Mucosa of descending colon (tissue), 3 donors: ENCODE measurements around the gene MEGF11. TPM values are rescaled to one million over a fixed set of nuclear protein-coding genes. Genes with fewer than 3 reads are reported as not detected.

Experiments used
- ATAC-seq: fragments of 200-7000 bp; cut with Tn5 transposase; one replicate; pipeline ENCODE4 v1.9.1; 2020; ENCODE audit warnings: mild to moderate bottlenecking, moderate library complexity
- DNase-seq, 3 donors: peaks; one replicate each; pipeline ENCODE4 v3.0.0-alpha.2; 2020
- H3K36me3 ChIP-seq: fragments of 200-600 bp; one replicate; pipeline ENCODE4 v1.8.0; 2021; ENCODE audit warnings: low read depth, mild to moderate bottlenecking
- H3K4me1 ChIP-seq: fragments of 200-600 bp; one replicate; pipeline ENCODE4 v1.8.0; 2021; ENCODE audit warnings: low read depth, mild to moderate bottlenecking
- H3K4me3 ChIP-seq: fragments of 200-600 bp; one replicate; pipeline ENCODE4 v1.8.0; 2021; ENCODE audit warnings: mild to moderate bottlenecking
- H3K9me3 ChIP-seq: fragments of 200-600 bp; one replicate; pipeline ENCODE4 v1.8.0; 2021; ENCODE audit warnings: mild to moderate bottlenecking
- CTCF ChIP-seq: fragments of 200-600 bp; IDR thresholded peaks from one replicate; pipeline ENCODE4 v1.8.0; 2022; ENCODE audit warnings: antibody characterized with exemption, mild to moderate bottlenecking
- intact Hi-C, 2 donors: fragments of 100-400 bp; cut with DNase I in 1 of 2; cut with micrococcal nuclease in 1 of 2; formaldehyde crosslinking; loops; one replicate each; pipeline versions ENCODE4 v1.11.0 to v1.11.1; 2022; cut with DNase I, micrococcal nuclease
- total RNA-seq, 3 donors: library from RNA; stranded (reverse); fragmentation: NEBNext Ultra II Directional in 2 of 3; extraction: Animal tissue kit (Norgen Biotek cat#: 25700) in 2 of 3; gene quantifications; one replicate each; pipeline versions ENCODE4 v1.2.1 to v1.2.4, GENCODE V29; 2021 to 2023
- donor health status: DM: no; HTN: no; CAD: no; lungs with moderate emphysema.
- donor health status: DM: no; HTN: no; CAD: no.
- donor health status: DM: no; HTN: yes; CAD: no.

MEGF11 gene
- total RNA-seq, 3 donors from 2014 or later = 0.12 to 0.29 (median 0.19) TPM

GRCh38 chr15:66070220-66070934 is 183.2 kb downstream of the MEGF11 start:
- intact Hi-C loops = no loop called here
- no peaks in the 10 kb centered on the region for H3K4me1 ChIP-seq

GRCh38 chr15:66069751-66070150 is 183.8 kb downstream of the MEGF11 start:
- no peak for DNase-seq
- ATAC-seq = no peak
- no peak overlapping the region for H3K4me3 ChIP-seq
- intact Hi-C loops = no loop called here
- H3K36me3 ChIP-seq = no peaks in the 10 kb centered on the region
- TF ChIP-seq CTCF = no peak
- no peaks in the 10 kb centered on the region for H3K9me3 ChIP-seq
- no peaks in the 10 kb centered on the region for H3K4me1 ChIP-seq

More at GRCh38 chr15:66070220-66070934, 183.2 kb downstream of the MEGF11 start:
- ATAC-seq (no peak), DNase-seq (no peak)
- Histone ChIP-seq H3K36me3 (no peaks in the 10 kb centered on the region), H3K4me3 (no peak overlapping the region), H3K9me3 (no peaks in the 10 kb centered on the region)
- no peak for TF ChIP-seq CTCF

- no peaks in the 10 kb centered on the region for H3K9me3 ChIP-seq
- H3K4me1 ChIP-seq = no peaks in the 10 kb centered on the region
- DNase-seq = no peak
- intact Hi-C loops = no loop called here
- H3K4me3 ChIP-seq = no peak overlapping the region
- no peak for ATAC-seq
- no peak for TF ChIP-seq CTCF
- no peaks in the 10 kb centered on the region for H3K36me3 ChIP-seq
These were observed 184.7 kb downstream of the MEGF11 start for GRCh38 chr15:66068801-66069200.

GRCh38 chr15:66067687-66068086 is 185.9 kb downstream of the MEGF11 start:
- no peak for TF ChIP-seq CTCF
- H3K4me1 ChIP-seq = no peaks in the 10 kb centered on the region
- no peak overlapping the region for H3K4me3 ChIP-seq
- no peak for ATAC-seq
- no peak for DNase-seq
- no peaks in the 10 kb centered on the region for H3K9me3 ChIP-seq
- H3K36me3 ChIP-seq = no peaks in the 10 kb centered on the region
- intact Hi-C loops = no loop called here

GRCh38 chr15:66066481-66066880 is 187.1 kb downstream of the MEGF11 start:
- H3K4me3 ChIP-seq = no peak overlapping the region
- ATAC-seq (no peak), DNase-seq (no peak)
- no peaks in the 10 kb centered on the region for H3K36me3 ChIP-seq
- no peaks in the 10 kb centered on the region for H3K4me1 ChIP-seq
- intact Hi-C loops = no loop called here
- no peaks in the 10 kb centered on the region for H3K9me3 ChIP-seq
- no peak for TF ChIP-seq CTCF
